ENCODE measurements around the gene CHMP3. TPM values are rescaled to one million over a fixed set of nuclear protein-coding genes. Genes with fewer than 3 reads are reported as not detected.

CHMP3 gene
- total RNA-seq, 1 experiment from 2014 or later = 129 TPM

GRCh38 chr2:86557836-86558235, 5.4 kb downstream of the CHMP3 start:
- ChIA-PET CTCF (no interaction called here), POLR2A (no interaction called here)
- BruUV-seq (replicated peaks) = no TSS peak
- H3K27me3 ChIP-seq (ENCODE audit: control insufficient read depth, insufficient read depth, low read length) = no peaks in the 10 kb centered on the region
- no peaks in the 10 kb centered on the region for H3K9me3 ChIP-seq (ENCODE audit: control insufficient read depth, insufficient read depth, low read depth, low read length)
- peaks cover 19% of the 10 kb centered on the region for H3K4me1 ChIP-seq (ENCODE audit: control insufficient read depth, insufficient read depth, low read length)
- H3K27ac ChIP-seq (ENCODE audit: low read length) = no peak overlapping the region
- ATAC-seq = no peak
- in situ Hi-C loops (cut with HindIII; ENCODE audit: low pct_unique_long_range_greater_than_20kb, low sequenced_read_pairs) (no loop called here), intact Hi-C loops (cut with micrococcal nuclease; ENCODE audit: unreplicated experiment) (no loop called here)
- 0 out of 2 replicates have a peak, but pooled peaks cover 2% of the 10 kb centered on the region for H3K36me3 ChIP-seq (ENCODE audit: control insufficient read depth, insufficient read depth, low read length)
- H3K4me3 ChIP-seq (ENCODE audit: low read depth in 2 of 2, low read length in 2 of 2) = no peak overlapping the region
- no peak for DNase-seq (ENCODE audit: low read depth, low spot score)
- TF ChIP-seq, protein P1, sequence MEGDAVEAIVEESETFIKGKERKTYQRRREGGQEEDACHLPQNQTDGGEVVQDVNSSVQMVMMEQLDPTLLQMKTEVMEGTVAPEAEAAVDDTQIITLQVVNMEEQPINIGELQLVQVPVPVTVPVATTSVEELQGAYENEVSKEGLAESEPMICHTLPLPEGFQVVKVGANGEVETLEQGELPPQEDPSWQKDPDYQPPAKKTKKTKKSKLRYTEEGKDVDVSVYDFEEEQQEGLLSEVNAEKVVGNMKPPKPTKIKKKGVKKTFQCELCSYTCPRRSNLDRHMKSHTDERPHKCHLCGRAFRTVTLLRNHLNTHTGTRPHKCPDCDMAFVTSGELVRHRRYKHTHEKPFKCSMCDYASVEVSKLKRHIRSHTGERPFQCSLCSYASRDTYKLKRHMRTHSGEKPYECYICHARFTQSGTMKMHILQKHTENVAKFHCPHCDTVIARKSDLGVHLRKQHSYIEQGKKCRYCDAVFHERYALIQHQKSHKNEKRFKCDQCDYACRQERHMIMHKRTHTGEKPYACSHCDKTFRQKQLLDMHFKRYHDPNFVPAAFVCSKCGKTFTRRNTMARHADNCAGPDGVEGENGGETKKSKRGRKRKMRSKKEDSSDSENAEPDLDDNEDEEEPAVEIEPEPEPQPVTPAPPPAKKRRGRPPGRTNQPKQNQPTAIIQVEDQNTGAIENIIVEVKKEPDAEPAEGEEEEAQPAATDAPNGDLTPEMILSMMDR (IDR thresholded peaks at IDR 0.05) = no peak
- no peak for TF ChIP-seq REST (IDR thresholded peaks at IDR 0.05; ENCODE audit: insufficient read depth in 1 of 2, low read depth in 2 of 2, low read length in 1 of 2)
- TF ChIP-seq POLR2AphosphoS5 (IDR thresholded peaks at IDR 0.05; ENCODE audit: low read depth, low read length) = no peak
- no peak for TF ChIP-seq TCF7L2 (IDR thresholded peaks at IDR 0.05; ENCODE audit: low read depth, low read length)
- TF ChIP-seq SIN3A (IDR thresholded peaks at IDR 0.05; ENCODE audit: borderline replicate concordance, insufficient read depth, low read depth, low read length) = no peak

GRCh38 chr2:86556508-86556907, 6.7 kb downstream of the CHMP3 start:
- H3K4me3 ChIP-seq (ENCODE audit: low read depth in 2 of 2, low read length in 2 of 2) = no peak overlapping the region
- H3K9me3 ChIP-seq (ENCODE audit: control insufficient read depth, insufficient read depth, low read depth, low read length) = peaks cover 4% of the 10 kb centered on the region; the same call in 1 of the 2 replicates
- POLR2A ChIA-PET = no interaction called here
- BruUV-seq (replicated peaks) = no TSS peak
- intact Hi-C loops (cut with micrococcal nuclease; ENCODE audit: unreplicated experiment) = no loop called here
- peaks cover 10% of the 10 kb centered on the region for H3K4me1 ChIP-seq (ENCODE audit: control insufficient read depth, insufficient read depth, low read length)
- CTCF ChIA-PET = no interaction called here
- TF ChIP-seq, protein P1 (IDR thresholded peaks at IDR 0.05) = no peak
- ATAC-seq = no peak
- in situ Hi-C loops (cut with HindIII; ENCODE audit: low pct_unique_long_range_greater_than_20kb, low sequenced_read_pairs) = no loop called here
- DNase-seq (ENCODE audit: low read depth, low spot score) = no peak
- no peak overlapping the region for H3K27ac ChIP-seq (ENCODE audit: low read length)
- no peaks in the 10 kb centered on the region for H3K36me3 ChIP-seq (ENCODE audit: control insufficient read depth, insufficient read depth, low read length)
- H3K27me3 ChIP-seq (ENCODE audit: control insufficient read depth, insufficient read depth, low read length) = no peaks in the 10 kb centered on the region

DNA sequence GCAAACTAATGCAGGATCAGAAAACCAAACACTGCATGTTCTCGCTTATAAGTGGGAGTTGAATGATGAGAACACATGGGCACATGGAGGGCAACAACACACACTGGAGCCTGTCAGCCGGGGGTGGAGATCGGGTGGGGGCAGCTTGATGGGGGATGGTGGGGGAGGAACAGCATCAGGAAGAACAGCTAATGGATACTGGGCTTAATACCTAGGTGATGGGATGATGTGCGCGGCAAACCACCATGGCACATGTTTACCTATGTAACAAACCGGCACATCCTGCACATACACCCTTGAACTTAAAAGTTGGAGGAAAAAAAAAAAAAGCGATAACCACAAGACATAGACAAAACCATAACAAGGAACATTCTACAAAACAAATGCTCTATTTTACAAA, 10.4 kb downstream of the CHMP3 start:
- H3K27ac ChIP-seq (ENCODE audit: low read length) = no peak overlapping the region
- intact Hi-C loops (cut with micrococcal nuclease; ENCODE audit: unreplicated experiment) (no loop called here), in situ Hi-C loops (cut with HindIII; ENCODE audit: low pct_unique_long_range_greater_than_20kb, low sequenced_read_pairs) (no loop called here)
- peaks cover 11% of the 10 kb centered on the region; the same call in 1 of the 2 replicates for H3K9me3 ChIP-seq (ENCODE audit: control insufficient read depth, insufficient read depth, low read depth, low read length)
- no TSS peak for BruUV-seq (replicated peaks)
- DNase-seq (ENCODE audit: low read depth, low spot score) (no peak), ATAC-seq (no peak)
- no peaks in the 10 kb centered on the region for H3K27me3 ChIP-seq (ENCODE audit: control insufficient read depth, insufficient read depth, low read length)
- H3K36me3 ChIP-seq (ENCODE audit: control insufficient read depth, insufficient read depth, low read length) = no peaks in the 10 kb centered on the region
- ChIA-PET POLR2A (no interaction called here), CTCF (no interaction called here)
- no peak overlapping the region for H3K4me3 ChIP-seq (ENCODE audit: low read depth in 2 of 2, low read length in 2 of 2)
- H3K4me1 ChIP-seq (ENCODE audit: control insufficient read depth, insufficient read depth, low read length) = peaks cover 7% of the 10 kb centered on the region
- no peak for TF ChIP-seq REST (IDR thresholded peaks at IDR 0.05; ENCODE audit: insufficient read depth in 1 of 2, low read depth in 2 of 2, low read length in 1 of 2)
- no peak for TF ChIP-seq POLR2AphosphoS5 (IDR thresholded peaks at IDR 0.05; ENCODE audit: low read depth, low read length)
- TF ChIP-seq TCF7L2 (IDR thresholded peaks at IDR 0.05; ENCODE audit: low read depth, low read length) = no peak
- no peak for TF ChIP-seq SIN3A (IDR thresholded peaks at IDR 0.05; ENCODE audit: borderline replicate concordance, insufficient read depth, low read depth, low read length)
- TF ChIP-seq, protein P1 (IDR thresholded peaks at IDR 0.05) = no peak

All from Panc1 (cell line).